ENCODE data around the gene SMYD3.

- TF ChIP-seq CTCF (IDR thresholded peaks at IDR 0.05; ENCODE audit: poor library complexity, severe bottlenecking) (no peak), MXI1 (conservative IDR thresholded peaks at IDR 0.05; ENCODE audit: poor library complexity, severe bottlenecking) (no peak), POLR2AphosphoS5 (IDR thresholded peaks at IDR 0.05) (no peak)
Measured at GRCh38 chr1:246220495-246221065, 286.5 kb downstream of the SMYD3 start.

All from neural cell (in vitro differentiated cells).